Inflammatory macrophage treated with lipopolysaccharide for 4 hours (primary cell): ENCODE results near the gene NFATC1.

Experiments
- DNase-seq: peaks from one replicate; pipeline ENCODE4 v3.0.0-alpha.2; 2020

Gene NFATC1

DNA sequence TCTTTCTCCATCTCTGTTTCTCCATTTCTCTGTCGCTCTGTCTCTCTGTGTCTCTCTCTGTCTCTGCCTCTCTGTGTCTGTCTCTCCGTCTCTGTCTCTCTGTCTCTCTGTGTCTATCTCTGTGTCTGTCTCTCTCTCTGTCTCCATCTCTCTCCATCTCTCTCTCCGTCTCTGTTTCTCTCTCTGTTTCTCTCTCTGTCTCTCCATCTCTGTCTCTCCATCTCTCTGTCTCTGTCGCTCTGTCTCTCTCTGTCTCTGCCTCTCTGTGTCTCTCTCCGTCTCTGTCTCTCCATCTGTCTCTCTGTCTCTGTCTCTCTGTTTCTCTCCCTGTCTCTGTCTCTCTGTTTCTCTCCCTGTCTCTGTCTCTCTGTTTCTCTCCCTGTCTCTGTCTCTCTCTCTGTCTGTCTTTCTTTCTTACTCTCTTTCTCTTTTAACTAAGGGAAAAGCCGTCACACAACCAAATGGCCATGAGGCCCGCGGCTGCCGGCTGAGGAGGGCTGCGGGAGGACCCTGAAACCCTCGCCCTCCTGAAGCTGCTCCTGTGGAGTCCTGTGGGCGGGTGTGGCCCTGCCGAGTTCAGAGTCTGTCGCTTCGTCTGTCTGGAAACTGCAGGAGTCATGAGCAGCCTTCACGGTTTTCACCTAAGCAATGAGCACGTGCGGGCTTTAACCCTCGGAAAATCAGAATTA lies 29.3 kb downstream of the NFATC1 start:
- DNase-seq = no peak

DNA sequence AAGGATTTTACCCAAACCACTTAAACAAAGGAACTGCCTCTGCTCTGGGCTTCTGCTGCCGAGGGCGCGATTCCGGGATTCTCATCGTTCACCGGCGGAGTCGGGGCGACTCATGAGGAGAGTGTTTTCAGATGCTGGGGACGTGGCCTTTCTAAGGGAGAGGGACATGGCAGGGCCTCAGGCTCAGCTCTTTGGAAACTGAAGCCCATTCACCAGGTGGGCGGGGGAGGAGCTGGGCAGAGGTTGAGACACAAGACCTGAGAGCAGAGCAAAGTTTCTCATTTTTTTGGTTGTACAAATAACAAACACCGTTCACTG lies 29.8 kb downstream of the NFATC1 start:
- no peak for DNase-seq

DNA sequence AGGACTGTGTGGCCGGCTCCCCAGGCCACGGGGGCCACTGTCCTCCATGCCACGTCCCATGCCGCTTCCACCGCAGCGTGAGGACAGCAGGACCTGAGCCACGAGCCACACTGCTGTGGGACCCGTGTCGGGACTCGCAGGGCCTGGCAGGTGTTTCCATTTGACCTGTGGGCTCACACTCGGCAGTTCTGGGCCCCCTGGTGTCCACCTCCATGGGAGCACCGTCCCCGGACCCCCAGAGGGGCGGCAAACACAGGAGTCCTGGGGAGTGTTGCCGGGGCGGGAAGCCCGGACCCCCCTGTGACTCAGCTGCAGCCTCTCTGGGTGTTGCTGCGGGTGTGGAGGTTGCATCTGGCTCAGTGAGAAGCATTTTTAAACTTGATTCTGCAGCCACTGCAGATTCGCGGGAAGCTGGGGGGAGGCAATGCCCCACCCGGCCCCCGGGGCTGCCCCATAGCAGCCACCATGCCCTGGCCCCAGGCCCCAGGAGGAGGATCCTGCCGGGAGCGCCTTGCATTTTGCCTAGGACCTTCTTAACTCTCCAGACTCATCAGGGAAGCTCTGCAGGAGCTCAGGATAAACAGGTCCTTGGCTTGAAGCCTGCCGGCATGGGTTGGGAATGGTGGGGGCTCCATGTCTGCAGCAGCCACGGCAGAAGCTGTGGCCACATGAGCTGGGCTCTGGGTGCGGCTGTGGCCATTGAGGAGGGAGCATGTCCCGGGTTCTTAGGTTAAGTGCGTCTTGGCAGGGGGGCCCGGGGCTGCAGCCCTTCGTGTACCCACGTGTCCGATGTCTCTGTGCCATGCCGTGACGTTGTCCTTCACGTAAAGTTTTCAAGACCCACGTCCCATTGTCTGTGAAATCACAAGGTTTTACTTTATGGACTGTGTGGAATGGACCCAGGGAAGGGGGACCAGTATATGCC lies 30.9 kb downstream of the NFATC1 start:
- DNase-seq = no peak

DNA sequence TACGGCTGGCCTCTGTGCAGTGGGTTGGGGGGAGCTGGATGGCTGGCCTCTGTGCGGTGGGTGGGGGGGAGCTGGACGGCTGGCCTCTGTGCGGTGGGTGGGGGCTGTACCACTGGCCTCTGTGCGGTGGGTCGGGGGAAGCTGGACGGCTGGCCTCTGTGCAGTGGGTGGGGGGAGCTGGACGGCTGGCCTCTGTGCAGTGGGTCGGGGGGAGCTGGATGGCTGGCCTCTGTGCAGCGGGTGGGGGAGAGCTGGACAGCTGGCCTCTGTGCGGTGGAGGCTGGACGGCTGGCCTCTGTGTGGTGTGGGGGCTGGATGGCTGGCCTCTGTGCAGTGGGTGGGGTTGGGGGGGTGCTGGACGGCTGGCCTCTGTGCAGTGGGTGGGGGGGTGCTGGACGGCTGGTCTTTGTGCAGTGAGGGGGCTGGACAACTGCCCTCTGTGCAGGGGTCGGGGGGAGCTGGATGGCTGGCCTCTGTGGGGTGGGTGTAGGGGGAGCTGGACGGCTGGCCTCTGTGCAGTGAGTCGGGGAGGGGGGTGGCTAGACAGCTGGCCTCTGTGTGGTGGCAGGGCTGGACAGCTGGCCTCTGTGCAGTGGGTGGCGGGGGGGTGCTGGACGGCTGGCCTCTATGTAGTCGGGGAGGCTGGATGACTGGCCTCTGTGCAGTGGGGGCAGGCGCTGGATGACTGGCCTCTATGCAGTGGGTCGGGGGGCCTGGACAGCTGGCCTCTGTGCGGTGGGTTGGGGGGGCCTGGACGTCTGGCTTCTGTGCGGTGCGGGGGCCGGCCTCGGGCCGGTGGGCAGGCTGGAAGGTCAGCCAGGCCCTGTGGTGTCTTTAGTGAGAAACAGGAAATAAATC lies 31.9 kb downstream of the NFATC1 start:
- no peak for DNase-seq

DNA sequence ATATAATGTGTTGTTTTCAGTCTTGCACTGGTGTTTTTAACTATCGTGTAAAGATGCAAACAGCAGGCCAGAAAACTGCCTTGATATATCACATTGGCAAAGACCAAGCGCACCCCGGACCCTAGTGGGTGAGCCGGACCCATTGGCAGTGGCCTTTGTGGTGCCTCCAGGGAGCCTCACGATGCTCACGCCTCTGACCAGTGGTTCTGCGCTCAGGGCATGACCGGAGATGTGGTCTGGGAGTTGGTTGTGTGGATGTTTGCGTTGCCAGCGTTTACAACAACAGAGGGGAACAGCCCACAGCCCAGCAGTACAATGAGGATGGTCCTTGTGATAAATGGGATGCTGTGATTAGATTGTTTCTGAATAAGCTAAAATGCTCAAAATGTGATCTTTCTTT lies 32.6 kb downstream of the NFATC1 start:
- no peak for DNase-seq

DNA sequence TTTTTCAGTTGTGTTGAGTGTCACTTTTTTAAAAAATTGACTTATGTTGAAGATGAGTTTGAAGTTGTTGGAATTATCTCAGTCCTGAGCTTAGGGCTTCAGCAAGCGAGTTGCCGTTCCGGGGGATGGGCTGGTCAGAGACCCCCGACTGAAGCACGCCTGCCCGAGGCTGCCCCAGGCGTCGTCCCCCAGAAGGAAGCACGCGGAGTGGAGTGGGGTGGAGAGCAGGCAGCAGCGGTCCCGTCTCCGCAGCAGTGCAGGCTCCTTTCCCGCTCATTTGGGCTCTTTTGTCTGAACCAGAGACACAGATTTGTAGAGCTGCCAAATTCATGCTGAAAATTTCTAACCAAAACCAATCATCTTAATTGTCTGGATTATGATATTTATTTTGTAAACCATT lies 33.7 kb downstream of the NFATC1 start:
- DNase-seq = no peak

DNA sequence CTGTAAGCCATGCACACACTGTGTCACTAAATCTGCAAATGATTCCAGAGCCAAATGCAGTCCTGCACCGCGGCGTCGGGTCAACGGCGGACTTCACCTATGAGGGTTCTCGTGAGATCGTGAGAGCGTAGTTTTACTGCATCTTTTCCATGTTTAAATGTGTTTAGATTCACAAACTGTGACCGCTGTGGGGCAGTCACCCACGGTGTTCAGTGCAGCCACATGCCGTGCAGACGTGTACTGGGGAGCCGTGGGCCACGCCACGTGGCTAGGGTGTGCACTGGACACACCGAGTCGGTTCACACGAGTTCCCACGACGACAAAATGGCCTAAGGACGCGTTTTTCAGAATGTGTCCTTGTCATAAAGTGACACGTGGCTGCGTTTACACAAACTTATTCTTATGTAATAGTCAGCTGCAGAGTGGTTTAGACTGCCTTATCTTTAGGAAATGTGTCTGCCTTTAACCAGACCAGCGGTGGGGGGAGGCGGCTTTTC lies 34.1 kb downstream of the NFATC1 start:
- DNase-seq = peak; percentile 42

DNA sequence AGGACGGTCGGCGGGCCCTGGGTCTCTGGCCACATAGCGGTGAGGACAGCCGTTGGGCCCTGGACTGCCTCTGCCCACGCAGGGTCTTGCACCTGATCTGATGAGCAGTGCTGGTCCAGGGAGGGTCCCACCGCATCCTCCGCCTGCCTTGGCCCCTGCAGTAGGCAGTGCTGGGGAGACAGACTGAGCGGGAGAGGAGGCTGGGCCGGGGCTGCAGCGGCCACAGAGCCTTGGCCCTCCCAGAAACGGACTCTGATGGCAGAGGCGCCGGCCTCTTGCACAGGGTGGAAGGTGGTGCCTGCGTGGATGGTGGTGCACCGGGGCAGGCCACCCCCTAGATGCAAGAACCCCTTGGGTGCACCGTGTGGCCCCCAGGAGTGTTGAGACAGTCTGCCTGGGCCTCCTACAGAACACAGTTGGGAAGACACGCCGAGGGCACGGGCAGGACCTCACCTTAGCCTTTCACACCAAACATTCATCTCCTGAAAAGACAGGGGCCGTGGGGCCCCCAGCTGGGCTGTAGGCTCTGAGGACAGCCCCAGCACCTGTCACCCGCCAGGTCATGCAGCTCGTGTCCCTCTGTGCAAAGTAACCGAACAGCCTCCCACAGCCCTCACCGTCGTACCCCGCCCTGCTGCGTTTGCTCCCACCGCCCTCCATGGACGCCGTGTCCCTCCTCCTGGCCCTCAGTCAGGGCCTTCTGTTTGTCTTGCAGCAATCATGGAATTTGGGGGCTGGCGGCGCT lies 36.8 kb downstream of the NFATC1 start:
- no peak for DNase-seq

DNA sequence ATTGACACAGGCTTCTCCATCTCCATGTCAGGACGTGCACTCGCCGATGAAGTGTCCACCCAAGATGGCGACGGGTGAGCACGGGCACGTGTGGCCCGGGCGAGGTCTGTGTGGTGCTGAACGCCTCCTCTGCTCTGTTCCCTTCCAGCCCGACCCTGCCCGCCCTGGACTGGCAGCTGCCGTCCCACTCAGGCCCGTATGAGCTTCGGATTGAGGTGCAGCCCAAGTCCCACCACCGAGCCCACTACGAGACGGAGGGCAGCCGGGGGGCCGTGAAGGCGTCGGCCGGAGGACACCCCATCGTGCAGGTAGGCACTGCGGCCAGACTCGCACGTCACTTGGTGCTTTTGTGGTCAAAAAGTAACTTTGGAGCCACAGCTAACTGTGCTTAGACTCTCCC lies 37.7 kb downstream of the NFATC1 start:
- DNase-seq = no peak

DNA sequence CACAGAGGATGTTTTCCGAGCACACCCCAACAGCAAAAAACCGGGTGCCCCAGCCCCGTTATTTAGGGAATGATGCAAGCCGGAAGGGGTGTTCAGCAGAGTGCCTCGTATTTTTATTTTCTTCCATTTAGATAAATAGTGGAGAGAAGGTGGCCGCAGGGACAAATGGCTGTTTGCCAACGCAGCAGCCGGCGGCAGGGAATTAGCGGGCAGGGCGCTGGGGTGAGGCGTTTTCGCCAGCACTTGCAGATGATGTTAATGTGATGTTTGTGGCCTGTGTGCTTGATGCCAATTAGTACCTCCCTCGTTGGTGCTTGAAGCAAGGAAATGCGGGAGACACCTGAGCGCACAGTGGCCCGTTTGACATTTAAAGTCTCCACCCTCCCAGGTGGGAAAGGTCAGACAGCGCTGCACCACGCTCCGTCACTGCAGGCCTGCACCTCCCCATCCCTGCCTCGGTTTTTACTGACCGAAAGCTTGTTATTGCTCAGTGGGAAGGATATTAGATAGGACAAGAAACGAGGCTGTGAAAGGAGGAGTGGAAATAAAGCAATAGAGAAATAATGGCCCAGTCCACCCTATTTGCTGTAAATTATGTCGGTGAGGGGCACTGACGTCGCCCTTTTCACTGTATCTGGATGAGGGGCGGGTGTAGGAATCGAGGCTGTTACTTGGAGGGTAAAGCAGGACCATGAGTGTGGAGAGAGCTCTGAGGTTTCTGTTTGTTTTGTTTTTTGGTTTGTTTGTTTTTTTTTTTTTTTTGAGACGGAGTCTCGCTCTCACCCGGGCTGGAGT lies 39.1 kb downstream of the NFATC1 start:
- no peak for DNase-seq

DNA sequence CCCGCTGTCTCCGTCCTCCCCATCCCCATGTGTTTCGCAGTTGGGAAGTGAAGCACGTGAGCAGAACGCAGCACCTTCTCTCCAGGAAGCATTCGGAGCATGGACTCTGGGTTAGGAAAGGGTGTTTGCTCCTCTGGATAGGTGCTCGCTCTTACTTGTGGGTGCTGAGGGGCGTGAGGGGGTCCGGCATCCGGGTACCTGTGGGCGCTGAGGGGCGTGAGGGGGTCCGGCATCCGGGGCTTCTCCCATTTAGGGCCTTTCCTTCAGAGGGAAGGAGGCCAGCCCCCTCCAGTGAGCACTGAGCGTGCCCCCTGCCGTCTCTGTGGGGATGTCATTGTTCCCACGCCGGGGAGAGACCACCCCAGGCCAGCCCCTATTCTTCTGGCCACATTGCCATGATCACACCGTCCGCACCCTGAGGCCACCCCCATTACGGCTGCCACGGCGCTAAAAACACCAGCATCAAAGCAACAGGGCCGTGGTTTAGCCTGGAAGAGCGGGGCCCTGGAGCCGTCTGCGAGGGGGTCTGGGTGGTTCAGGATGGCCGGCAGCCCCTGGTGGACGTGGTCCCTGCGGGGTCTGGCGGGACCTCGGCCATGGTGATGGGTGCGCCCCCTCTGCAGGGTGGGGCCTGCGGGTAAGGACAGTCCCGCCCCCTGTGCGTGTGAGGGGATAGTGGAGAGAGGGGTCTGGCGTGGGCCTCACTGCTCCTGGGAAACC lies 41.0 kb downstream of the NFATC1 start:
- no peak for DNase-seq

DNA sequence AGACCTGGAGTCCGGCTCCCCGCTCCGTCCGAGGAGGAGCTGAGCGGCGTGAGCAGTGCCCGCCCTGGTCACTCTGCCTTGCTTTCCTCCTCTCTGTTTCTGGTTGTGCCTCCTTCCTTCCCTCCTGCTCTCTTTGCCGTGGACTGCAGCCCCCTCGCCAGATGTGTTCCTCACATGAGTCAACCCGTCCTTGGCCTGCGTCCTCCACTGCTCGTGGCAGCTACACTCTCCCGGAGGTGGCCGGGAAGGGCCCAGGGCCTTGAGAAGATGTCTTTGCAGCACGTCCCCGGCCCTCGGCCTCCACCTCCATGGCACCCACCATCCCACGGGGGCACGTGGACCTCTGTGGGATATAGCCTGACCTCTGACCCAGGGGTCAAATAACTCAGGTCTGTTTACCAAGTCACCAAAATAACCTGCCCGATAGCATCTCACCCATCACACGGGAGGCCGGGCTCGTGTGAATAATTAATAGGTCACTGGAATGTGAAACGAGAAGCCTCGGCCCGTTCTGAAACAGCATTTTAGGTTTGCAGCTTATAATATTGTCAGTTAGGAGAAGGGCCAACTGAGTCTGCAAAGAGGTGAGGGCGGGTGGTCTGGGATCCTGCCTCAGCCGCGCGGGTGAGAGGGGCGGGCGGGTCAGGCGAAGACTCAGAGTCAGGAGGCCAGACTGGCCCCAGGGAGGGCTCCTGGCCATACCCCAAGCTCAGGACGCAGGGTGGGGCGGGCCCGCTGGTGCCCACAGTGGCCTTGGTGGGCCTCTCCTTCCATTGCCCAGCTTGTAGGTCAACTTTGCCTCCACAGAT lies 42.6 kb downstream of the NFATC1 start:
- DNase-seq = no peak

DNA sequence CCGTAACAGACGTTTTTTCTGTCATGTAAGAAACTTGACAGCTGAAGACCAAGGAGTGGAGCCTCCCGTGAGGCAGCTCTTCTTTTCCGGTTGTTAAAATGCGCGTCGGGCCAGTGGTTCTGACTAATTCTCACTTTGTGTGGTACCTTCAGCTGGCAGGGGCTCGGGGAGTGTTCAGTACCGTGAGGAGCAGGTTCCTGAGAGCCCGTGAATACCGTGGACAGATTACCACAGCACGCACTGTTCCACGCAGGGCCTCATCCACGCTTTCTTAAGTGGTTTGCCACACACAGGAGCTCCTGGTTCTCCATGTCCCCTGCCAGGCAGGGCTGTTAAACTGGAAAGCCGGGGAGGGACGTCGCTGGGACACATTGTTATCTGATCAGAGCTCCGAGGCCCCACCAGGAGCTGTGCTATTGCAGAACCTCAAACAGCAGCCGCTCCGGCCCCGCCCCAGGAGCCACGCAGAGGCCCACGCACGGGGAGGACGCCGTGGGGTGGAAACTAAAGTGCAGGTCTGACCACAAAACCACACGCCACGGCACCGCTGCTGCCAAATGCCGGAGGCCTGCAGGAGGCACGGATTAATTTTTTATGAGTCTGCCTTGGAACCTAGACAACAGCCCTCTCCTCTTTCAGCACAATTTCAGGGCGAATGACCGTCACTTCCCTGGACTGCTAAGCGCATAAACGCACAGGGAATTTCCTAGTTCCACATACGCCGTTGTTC lies 43.3 kb downstream of the NFATC1 start:
- no peak for DNase-seq

DNA sequence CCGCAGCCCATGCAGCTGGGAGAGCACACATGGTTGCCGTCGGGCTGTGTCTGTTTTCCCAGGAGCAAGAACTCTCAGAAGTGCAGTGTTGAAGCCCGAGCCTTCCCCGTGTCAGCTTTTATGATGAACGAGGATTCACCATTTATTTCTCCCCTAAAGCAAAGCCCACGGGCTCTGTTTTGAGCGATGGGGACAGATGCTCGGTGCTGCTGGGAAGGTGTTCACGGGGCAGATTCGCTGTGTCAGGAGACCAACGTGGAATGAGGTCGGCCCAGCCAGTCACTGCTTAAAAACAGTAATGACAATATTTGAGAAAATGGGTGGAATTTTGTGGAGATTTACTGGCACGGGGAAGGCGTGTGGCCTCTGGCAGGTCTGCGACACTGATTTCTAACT lies 43.9 kb downstream of the NFATC1 start:
- DNase-seq = no peak

DNA sequence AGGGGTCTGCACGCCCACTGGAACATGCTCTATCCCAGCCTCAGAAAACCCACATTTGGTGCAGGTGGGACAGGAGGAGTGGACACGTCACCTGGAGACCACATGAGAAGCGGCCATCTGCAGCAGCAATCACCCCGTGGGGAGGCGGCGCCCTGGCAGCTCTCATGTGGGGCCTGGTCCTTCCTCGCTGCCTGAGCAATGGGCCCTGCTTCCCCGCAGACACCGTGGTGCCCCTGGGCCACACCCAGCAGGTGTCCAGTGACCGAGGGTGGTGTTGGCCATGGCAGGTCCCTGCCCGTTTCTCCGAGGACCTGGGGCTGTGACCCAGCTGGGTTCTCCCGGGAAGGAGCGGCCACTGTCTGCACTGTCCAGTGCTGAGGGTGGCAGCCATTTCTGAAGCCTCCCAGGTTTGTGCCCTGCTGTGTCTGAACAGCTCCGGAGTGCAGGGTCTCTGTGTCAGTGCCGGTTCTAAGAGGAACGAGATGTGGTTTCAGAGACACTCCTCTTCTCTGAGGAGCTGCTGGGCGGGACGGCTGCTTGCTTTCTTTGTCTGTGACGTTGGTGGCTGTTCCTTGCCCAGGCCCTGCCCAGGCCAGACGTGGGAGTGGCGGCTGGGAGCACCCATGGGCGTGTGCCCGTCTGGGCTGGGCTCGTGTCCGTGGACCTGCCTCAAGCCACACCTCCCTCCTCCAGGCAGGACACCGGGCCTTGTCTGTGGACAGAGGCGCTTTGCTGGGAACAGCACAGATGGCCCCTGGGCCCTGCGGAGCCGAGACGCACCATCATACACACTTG lies 44.8 kb downstream of the NFATC1 start:
- no peak for DNase-seq

DNA sequence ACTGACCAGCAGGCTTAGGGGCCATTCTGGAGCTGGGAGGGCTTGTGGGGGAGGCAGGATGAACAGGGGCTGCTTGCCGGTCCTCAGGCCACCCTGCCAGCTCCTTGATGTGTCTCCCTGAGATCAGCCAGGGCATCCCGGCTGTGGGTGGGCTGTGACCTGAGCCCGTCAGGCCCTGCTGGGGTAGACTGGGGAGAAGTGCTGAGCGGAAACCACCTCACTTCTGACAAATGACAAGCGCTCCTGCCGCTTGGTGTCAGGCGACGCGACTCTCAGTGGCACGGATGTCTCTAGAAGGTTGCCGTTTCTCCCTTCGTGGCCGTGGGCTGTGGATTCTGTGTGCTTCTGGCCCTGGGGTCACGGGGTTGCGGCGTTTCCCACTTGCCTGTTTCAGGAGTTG lies 45.7 kb downstream of the NFATC1 start:
- no peak for DNase-seq

DNA sequence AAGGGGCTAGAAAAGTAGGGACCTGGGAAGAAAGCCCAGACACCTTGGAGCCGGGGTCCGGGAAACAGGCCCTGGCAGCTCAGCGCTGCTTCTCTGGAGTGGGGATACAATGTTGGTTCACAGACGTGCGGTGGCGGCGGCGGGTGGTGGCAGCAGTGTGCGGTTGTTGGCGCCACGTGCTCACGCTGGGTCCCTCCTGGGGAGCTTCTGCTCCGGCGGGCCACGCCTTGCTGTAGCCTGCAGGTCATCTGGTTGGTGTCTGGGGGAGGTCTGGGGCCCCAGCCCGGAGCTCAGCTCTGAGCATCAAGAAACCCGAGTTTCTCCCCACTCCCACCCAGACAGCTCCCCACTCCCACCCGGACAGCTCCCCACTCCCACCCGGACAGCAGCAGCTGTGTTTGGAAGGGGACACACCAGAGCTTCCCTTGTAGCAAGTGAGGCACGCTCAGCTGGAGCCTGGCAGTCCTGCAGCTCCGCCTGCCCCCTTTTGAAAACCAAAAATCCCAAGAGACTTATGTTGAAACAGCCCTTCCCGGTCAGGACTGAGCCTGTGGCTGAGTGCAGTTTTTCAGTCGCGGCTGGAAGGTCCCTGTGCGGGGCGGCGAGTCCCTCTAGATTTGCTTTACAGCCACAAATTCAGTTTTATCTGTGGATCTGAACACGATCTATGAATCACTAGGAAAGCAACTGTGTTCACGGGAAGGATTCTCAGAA lies 46.9 kb downstream of the NFATC1 start:
- no peak for DNase-seq

DNA sequence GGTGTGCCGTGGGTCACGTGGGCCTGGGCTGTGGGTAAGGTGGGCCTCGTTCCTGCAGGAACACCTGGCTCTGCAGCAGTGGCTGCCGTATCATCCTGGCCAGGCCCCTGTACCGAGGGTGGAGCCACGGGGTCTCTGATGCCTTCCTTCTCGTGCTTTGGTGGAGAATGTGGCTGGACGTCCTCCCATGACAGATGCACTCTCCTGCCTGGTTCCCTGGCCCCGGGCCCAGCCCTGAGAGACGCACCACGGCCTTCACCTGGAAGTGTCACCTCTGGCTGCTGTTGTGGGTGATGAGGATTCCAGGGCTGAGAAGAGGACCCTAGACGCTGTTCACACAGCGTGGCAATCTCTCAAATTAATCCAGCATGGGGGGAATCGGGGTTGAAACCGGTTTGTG lies 49.5 kb downstream of the NFATC1 start:
- DNase-seq = no peak
